22Rv1 (cell line): ENCODE results near the gene ZNF564.

ENCODE experiments used
- H3K27ac ChIP-seq: fragments of 450-650 bp; 2 replicates; pipeline ENCODE4 v1.5.1; 2017
- ZFX ChIP-seq: fragments of 450-650 bp; IDR thresholded peaks from 2 replicates; pipeline ENCODE4 v1.6.1; 2017; ENCODE audit warnings: antibody characterized with exemption, borderline replicate concordance
- TF ChIP-seq, protein P1 (sequence below): fragments of 450-650 bp; IDR thresholded peaks from 2 replicates; pipeline ENCODE4 v1.5.1; 2017; ENCODE audit warnings: mild to moderate bottlenecking

ZNF564 gene

DNA sequence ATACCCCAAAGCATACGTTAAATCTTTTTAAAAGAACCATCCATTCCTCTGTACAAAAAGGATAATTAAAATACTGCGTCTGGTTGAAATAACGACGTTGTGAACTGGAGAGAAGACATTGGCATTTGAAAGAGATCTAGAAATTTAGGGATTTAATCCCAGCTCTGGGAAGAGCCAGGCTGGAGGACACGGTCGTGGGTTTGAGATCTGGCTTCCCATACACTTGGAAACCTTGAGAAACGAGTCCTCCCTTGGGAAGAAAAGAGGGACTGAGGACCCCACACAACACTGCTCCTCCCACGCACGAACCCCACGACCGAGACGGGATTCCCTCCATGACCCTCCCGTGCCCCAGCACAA lies 67.3 kb downstream of the ZNF564 start:
- TF ChIP-seq ZFX, result no peak
- TF ChIP-seq, protein P1, sequence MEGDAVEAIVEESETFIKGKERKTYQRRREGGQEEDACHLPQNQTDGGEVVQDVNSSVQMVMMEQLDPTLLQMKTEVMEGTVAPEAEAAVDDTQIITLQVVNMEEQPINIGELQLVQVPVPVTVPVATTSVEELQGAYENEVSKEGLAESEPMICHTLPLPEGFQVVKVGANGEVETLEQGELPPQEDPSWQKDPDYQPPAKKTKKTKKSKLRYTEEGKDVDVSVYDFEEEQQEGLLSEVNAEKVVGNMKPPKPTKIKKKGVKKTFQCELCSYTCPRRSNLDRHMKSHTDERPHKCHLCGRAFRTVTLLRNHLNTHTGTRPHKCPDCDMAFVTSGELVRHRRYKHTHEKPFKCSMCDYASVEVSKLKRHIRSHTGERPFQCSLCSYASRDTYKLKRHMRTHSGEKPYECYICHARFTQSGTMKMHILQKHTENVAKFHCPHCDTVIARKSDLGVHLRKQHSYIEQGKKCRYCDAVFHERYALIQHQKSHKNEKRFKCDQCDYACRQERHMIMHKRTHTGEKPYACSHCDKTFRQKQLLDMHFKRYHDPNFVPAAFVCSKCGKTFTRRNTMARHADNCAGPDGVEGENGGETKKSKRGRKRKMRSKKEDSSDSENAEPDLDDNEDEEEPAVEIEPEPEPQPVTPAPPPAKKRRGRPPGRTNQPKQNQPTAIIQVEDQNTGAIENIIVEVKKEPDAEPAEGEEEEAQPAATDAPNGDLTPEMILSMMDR, result no peak
- H3K27ac ChIP-seq, result no peak overlapping the region

DNA sequence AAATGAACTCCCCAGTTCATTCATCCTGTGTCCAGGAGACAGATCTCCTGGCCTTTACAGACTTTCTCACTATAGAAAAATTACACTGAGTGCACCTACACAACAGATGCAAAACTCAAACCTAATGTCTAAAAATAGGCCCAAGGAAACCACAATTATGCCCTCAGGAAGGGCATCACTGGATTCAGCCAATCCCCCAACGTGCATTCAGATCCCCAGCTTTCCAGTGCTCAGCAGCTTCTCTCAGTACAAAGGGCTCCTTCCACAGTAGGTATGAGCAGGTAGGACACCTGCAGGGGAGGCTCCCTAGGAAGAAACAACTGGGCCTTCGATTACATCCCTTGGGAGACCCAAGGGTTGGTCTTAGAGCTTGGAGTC lies 68.8 kb downstream of the ZNF564 start:
- H3K27ac ChIP-seq, result no peak overlapping the region
- no peak for TF ChIP-seq ZFX
- TF ChIP-seq, protein P1, result no peak

DNA sequence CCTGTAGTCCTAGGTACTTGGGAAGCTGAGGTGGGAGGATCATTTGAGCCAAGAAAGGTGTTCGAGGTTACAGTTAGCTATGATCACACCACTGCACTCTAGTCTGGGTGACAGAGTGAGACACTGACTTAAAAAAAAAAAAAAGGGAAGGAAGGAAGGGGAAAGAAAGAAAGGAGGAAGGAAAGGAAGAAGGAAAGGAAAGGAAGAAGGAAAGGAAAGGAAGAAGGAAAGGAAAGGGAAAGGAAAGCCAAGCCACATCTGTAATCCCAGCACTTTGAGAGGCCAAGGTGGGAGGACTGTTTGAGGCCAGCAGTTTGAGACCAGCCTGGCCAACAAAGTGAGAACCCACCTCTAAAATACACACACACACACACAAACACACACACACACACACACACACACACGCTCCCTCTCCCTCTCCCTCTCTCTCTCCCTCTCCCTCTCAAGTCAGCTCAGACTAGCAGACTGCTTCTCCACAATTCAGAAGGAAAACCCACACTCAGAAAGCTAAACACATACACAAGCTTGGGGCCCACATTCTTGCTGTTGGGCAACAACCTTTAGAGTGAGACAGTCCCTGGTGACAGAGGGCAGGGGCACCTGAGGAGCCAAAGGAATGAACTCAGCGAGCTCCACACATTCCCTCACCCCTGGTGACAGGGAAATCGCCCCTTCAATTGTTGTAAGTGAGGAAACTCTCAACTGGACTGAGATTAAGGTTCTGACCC lies 69.3 kb downstream of the ZNF564 start:
- no peak for TF ChIP-seq ZFX
- no peak overlapping the region for H3K27ac ChIP-seq

DNA sequence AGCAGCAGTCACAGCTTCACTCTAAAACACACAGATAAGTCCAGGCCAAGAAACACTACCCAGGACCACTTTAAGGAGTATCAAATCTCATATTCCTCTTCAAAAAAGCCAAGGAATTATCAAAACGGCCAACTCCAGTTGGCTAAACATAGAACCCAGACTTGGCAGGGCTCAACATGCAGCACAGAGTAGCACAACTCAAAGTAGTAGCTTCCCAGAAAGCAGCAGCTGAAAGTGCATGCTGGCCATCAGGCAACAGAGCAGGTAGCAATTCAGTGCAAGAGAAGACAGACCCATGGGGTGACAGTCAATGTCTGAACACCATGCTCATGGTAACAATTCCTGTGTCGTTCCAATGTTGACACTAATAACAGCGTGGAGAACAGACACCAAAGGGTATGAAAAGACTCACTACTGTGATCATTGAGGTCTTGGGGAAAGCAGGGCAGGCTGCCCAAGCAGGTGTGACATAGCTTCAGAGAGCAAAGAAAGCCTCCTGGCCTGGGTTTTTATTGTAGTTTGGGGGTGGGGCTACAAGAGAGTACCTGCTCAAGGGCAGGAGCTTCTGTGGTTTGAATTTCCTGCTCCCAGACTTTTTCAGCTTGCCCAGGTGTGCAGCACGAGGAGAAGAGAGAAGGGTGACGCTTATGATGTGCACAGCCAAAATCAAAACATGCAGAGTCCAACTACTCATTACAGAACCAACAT lies 72.9 kb downstream of the ZNF564 start:
- TF ChIP-seq, protein P1, result no peak
- no peak for TF ChIP-seq ZFX
- no peak overlapping the region for H3K27ac ChIP-seq
